Natural killer cell (primary cell): ENCODE data around the gene ACTL6A. TPM values are rescaled to one million over a fixed set of nuclear protein-coding genes. Genes with fewer than 3 reads are reported as not detected.

ENCODE experiments used
- ATAC-seq, 3 donors: fragments of 150-1000 bp in 2 of 3; fragments of 200-7000 bp in 1 of 3; cut with Tn5 transposase; 1 replicate in 1 of 3; 2 replicates in 2 of 3; pipeline ENCODE4 v1.10.0; 2021; ENCODE audit warnings: mild to moderate bottlenecking in 2 of 3, moderate library complexity in 2 of 3
- DNase-seq, 2 donors: peaks; one replicate each; pipeline versions ENCODE4 v3.0.0 to v3.0.0-alpha.2; 2013 to 2021; ENCODE audit warnings: mixed read lengths in 1 of 2
- H3K27ac ChIP-seq: one replicate; pipeline ENCODE4 v1.5.1; 2013; ENCODE audit warnings: mild to moderate bottlenecking, low read length
- H3K27me3 ChIP-seq: one replicate; pipeline ENCODE4 v1.6.1; 2013; ENCODE audit warnings: low read length; ENCODE audit not compliant: control insufficient read depth, insufficient read depth
- H3K36me3 ChIP-seq: one replicate; pipeline ENCODE4 v1.6.1; 2013; ENCODE audit warnings: low read length; ENCODE audit not compliant: control insufficient read depth, insufficient read depth
- H3K4me1 ChIP-seq: one replicate; pipeline ENCODE4 v1.6.1; 2013; ENCODE audit warnings: low read length; ENCODE audit not compliant: control insufficient read depth, insufficient read depth
- H3K4me3 ChIP-seq: one replicate; pipeline ENCODE4 v1.5.1; 2013; ENCODE audit warnings: low read length
- H3K9me3 ChIP-seq: one replicate; pipeline ENCODE4 v1.6.1; 2013; ENCODE audit warnings: low read length; ENCODE audit not compliant: control insufficient read depth, insufficient read depth
- H3K27ac Mint-ChIP-seq, 2 donors: one replicate each; pipeline ENCODE4 v1.8.0; 2022; ENCODE audit warnings: mild to moderate bottlenecking in 2 of 2, mixed read lengths in 2 of 2, moderate library complexity in 1 of 2
- H3K27me3 Mint-ChIP-seq, 2 donors: one replicate each; pipeline ENCODE4 v1.8.0; 2022; ENCODE audit warnings: low read depth in 2 of 2, mixed read lengths in 2 of 2
- H3K36me3 Mint-ChIP-seq: one replicate; pipeline ENCODE4 v1.8.0; 2022; ENCODE audit warnings: mixed read lengths
- H3K4me1 Mint-ChIP-seq, 2 donors: one replicate each; pipeline ENCODE4 v1.8.0; 2022; ENCODE audit warnings: mixed read lengths in 2 of 2
- H3K4me3 Mint-ChIP-seq: one replicate; pipeline ENCODE4 v1.8.0; 2022; ENCODE audit warnings: mild to moderate bottlenecking, moderate library complexity, mixed read lengths
- H3K9me3 Mint-ChIP-seq, 2 donors: one replicate each; pipeline ENCODE4 v1.8.0; 2022; ENCODE audit warnings: mixed read lengths in 2 of 2
- CTCF ChIP-seq: fragments of 200-600 bp; IDR thresholded peaks from one replicate; pipeline ENCODE4 v1.8.0; 2022; ENCODE audit warnings: antibody characterized with exemption
- WGBS: methylation state at CpG from one replicate; pipeline ENCODE4 v1.1.7; 2013; ENCODE audit warnings: missing lambda C conversion rate; ENCODE audit not compliant: insufficient coverage; 5-methylcytosine and 5-hydroxymethylcytosine counted together
- intact Hi-C: fragments of 100-400 bp; cut with micrococcal nuclease; formaldehyde crosslinking; loops from one replicate; pipeline ENCODE4 v1.14.2; 2022
- total RNA-seq, 4 donors: library from RNA; stranded (reverse); fragments of 120-200 nt in 1 of 4; gene quantifications; one replicate each; pipeline versions ENCODE4 v1.2.3 to v1.2.4, GENCODE V29; 2013 to 2022

Gene ACTL6A
- total RNA-seq, 3 donors from 2014 or later (not counting 1 experiment from before 2014, with no cell fraction given): 23.1 to 29.9 (median 24.1) TPM

DNA sequence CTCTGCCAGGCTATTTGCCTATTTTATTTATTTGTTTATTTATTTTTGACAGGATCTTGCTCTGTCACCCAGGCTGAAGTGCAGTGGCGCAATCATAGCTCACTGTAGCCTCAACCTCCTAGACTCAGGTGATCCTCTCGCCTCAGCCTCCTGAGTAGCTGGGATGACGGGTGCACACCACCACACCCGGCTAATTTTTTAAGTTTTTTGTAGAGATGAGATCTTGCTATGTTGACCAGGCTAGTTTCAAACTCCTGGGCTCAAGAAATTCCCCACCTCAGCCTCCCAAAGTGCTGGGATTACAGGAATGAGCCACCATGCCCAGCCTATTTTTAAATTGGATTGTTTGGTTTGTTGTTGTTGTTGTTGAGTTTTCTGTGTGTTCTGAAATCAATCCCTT lies 47.3 kb downstream of the ACTL6A start:
- TF ChIP-seq CTCF: no peak
- Histone ChIP-seq H3K36me3 (no peaks in the 10 kb centered on the region), H3K9me3 (no peaks in the 10 kb centered on the region), H3K27ac (no peak overlapping the region), H3K27me3 (no peaks in the 10 kb centered on the region), H3K4me3 (no peak overlapping the region), H3K4me1 (peaks cover 15% of the 10 kb centered on the region)
- no peak for ATAC-seq
- 100% methylated on average over 2 of the region's 4 CpGs for WGBS
- intact Hi-C loops: no loop called here
- no peak overlapping the region for H3K4me3 Mint-ChIP-seq
- H3K36me3 Mint-ChIP-seq: peaks cover under 1% of the 10 kb centered on the region
- no peaks in the 10 kb centered on the region for H3K27me3 Mint-ChIP-seq
- no peaks in the 10 kb centered on the region for H3K9me3 Mint-ChIP-seq
- peaks cover 14 to 23% of the 10 kb centered on the region in 2 donors for H3K4me1 Mint-ChIP-seq
- no peak overlapping the region for H3K27ac Mint-ChIP-seq
- no peak for DNase-seq

- Mint-ChIP-seq H3K4me1 (peaks cover 5 to 7% of the 10 kb centered on the region in 2 donors), H3K36me3 (peaks cover 8% of the 10 kb centered on the region), H3K27me3 (no peaks in the 10 kb centered on the region), H3K4me3 (no peak overlapping the region), H3K9me3 (no peaks in the 10 kb centered on the region), H3K27ac (no peak overlapping the region)
- H3K27me3 ChIP-seq: no peaks in the 10 kb centered on the region
- WGBS: no CpG with 5 or more reads among the region's 2 CpGs
- DNase-seq (no peak), ATAC-seq (no peak)
- H3K36me3 ChIP-seq: peaks cover 10% of the 10 kb centered on the region
- H3K4me3 ChIP-seq: no peak overlapping the region
- no peak for TF ChIP-seq CTCF
- H3K4me1 ChIP-seq: peaks cover 4% of the 10 kb centered on the region
- H3K9me3 ChIP-seq: no peaks in the 10 kb centered on the region
- H3K27ac ChIP-seq: no peak overlapping the region
- intact Hi-C loops: no loop called here
Measured at GRCh38 chr3:179613807-179614206, 51.1 kb downstream of the ACTL6A start.

- 96% methylated on average over 3 of the region's 4 CpGs for WGBS
Measured at GRCh38 chr3:179615458-179616173, 52.9 kb downstream of the ACTL6A start.

More at GRCh38 chr3:179615458-179616173, 52.9 kb downstream of the ACTL6A start:
- no peaks in the 10 kb centered on the region for H3K9me3 Mint-ChIP-seq
- ATAC-seq (no peak), DNase-seq (no peak)
- intact Hi-C loops: no loop called here
- no peaks in the 10 kb centered on the region for H3K4me1 Mint-ChIP-seq
- no peak for TF ChIP-seq CTCF
- peaks cover 15% of the 10 kb centered on the region for H3K36me3 Mint-ChIP-seq
- Histone ChIP-seq H3K36me3 (peaks cover 13% of the 10 kb centered on the region), H3K9me3 (no peaks in the 10 kb centered on the region), H3K4me3 (no peak overlapping the region), H3K27me3 (no peaks in the 10 kb centered on the region), H3K4me1 (no peaks in the 10 kb centered on the region), H3K27ac (no peak overlapping the region)
- no peak overlapping the region for H3K4me3 Mint-ChIP-seq
- no peak overlapping the region for H3K27ac Mint-ChIP-seq
- no peaks in the 10 kb centered on the region for H3K27me3 Mint-ChIP-seq
